GM04504 (cell line): ENCODE results near the gene ADGRA1.

Source experiments
- DNase-seq: peaks from one replicate; pipeline ENCODE4 v3.0.0-alpha.2; 2012; ENCODE audit warnings: low read depth

Gene ADGRA1

DNA sequence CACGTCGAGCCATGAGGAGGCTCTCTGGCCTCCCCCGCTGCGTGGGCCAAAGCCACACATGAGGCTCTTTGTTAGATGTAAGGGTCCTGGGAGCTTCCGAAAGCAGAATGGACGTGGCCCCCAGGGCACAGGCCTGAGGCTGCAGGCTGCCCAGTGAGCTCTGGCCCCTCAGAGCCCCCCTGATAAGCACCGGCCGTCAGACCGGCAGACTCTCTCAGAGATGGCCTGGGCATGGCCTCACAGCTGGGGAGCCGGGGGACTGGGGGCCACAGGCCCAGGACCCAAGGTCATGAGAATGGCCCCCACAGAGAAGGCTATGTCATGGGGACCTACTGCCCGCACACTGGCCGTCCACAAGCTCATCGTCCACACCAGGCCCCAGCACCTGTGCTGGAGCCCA, 31.7 kb upstream of the ADGRA1 start:
- DNase-seq, result no peak

- DNase-seq, result no peak
Observed at GRCh38 chr10:133056651-133057178, 31.0 kb upstream of the ADGRA1 start.

DNA sequence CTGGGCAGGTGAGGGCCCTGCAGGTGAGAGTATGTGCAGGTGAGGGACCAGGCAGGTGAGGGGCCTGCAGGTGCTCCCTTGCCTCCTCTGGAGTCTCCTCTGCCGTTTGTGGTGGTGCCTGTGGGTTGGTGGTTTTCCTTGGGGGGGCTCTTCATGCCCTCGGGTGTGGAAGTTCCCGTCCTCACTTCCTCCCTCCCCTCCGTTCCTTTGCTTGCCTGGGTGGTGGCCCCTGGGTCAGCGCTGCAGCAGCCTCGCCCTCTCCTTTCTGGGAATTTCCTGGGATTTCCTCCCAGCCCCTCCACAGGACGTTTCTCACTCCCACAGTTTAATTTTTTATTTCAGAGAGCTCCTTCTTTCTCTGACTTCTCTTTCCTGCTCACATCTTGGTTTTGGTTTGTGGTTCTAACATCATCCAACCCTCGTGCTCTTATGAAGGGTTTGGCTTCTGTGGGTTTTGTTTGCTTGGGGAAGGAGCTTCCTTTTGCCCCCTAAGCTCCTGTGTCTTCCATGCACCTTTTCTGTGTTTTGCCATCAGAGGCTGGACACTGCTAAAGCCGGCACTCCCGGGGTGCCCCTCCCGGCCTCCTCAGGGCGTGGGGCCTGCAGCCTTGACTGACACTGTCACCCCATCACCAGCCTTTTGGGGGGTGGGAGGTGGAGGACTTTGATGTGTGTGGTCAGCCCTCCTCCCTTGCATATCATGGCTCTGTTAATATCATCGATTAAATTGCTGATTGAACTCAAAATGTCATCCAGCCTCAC, 29.2 kb upstream of the ADGRA1 start:
- no peak for DNase-seq

DNA sequence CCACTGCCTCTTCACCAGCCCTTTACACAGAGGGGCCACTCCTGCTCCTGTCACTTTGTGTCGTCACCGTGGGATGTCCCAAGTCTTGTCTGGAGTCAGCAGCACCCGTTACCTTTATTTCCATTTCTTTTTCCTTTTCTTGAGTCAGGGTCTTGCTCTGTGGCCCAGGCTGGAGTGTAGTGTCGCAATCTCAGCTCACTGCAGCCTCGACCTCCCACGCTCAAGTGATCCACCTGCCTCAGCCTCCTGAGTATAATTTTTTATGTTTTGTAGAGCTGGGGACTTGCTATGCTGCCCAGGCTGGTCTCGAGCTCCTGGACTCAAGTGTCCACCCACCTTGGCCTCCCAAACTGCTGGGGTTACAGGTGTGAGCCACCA, 28.6 kb upstream of the ADGRA1 start:
- DNase-seq, result no peak

- no peak for DNase-seq
Observed at GRCh38 chr10:133059571-133059970, 28.2 kb upstream of the ADGRA1 start.

DNA sequence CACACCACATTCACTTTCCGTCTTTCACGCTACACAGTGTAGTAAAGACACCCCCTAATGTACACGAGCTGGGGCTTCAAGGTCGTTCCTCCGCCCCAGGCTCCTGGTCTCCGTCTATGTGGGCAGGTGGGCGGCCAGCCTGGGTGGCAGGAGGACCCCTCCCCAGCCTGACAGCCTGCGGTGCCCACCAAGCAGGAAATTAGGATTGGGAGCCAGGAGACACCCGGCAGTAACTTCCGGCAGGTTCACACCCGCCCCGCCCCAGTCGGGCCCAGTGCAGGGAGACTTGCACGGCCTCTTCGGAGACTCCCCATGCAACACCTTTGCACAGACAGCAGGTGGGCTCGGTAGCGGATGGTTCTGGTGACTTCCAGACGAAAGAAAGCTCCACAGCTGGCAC, 27.7 kb upstream of the ADGRA1 start:
- DNase-seq, result no peak

GRCh38 chr10:133060466-133060865, 27.3 kb upstream of the ADGRA1 start:
- no peak for DNase-seq

- DNase-seq, result no peak
Observed at GRCh38 chr10:133060881-133061280, 26.8 kb upstream of the ADGRA1 start.

DNA sequence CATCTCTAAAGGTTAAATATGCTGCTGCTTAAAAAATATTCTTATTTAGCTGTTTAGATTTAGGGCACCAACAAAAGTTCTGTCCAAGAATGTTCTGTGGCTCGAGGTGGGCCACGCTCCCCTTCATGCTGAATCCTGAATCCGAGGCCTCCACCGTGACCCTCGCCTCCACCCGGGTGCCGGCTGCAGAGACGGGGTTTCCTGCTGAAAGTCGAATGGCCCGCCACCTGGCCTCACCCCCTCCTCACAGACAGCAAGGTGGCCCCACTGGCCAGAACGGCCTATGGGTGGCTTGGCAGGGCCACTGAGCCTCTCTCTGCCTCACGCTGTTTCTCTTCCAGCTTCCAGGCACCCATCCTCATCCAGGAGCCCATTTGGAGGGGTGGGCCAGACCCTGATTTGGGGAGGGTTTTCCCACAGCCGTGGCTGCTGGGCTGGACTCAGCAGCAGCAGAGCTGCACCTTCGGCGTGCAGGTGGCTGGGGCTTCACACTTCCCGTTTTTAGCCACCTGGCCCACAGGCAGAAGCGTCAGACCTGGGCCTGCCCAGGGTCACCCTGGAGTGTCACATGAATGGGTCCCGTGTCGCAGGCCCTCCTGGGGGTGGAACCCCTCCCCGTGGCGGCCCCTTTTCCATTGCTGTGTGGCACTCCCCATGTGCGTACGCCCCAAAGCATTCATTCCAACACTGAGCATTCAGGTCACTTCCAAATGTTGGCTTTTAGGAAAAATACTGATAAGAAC, 26.3 kb upstream of the ADGRA1 start:
- no peak for DNase-seq

- no peak for DNase-seq
Observed at GRCh38 chr10:133062085-133062484, 25.6 kb upstream of the ADGRA1 start.

- DNase-seq, result no peak
Observed at GRCh38 chr10:133062635-133063034, 25.1 kb upstream of the ADGRA1 start.

DNA sequence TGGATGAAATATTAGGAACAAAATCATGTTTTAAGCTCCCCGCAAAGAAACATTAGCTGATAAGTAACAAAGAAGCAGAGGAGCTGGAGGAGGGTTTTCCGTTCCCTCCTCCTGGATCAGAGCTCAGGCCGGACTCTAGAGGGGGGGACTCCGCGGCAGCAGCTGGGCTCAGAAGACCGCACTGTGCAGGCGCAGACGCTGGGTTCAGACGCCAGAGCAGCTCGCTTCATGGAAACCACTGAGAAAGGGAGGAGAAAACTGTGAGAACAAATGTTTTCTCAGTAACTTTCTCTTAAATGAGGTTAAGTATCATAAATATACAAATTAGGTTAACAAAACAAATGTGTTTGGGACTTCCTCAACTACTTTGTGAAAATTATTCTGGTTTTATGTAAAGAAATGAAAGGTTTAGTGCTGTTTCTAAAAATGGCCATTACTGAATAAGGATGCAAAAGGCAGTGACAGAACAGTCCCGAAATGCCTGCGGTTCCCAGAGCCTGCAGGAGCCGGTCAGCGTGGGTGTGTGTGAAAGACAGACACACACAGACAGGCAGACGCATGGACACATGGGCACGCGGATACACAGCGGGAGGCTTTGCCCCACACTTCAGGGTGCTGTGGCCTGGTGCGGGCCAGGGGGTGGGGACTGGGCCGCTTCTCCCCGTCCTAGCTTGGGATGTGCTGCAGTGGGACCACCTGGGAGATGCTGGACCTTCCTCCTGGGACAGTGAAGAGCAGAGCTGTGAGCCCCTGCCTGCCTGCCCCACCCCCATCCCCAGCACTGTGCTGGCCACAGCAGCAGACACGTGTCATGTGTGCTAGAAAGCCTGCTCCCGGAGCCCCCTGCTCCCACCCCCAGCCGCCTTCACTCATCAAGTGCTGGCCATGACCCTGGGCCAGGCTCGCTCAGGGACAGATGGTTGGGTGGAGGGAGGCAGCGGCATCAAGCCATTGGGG, 20.3 kb upstream of the ADGRA1 start:
- DNase-seq, result no peak

GRCh38 chr10:133068111-133069032, 19.4 kb upstream of the ADGRA1 start:
- no peak for DNase-seq

- no peak for DNase-seq
Observed at GRCh38 chr10:133069033-133069525, 18.6 kb upstream of the ADGRA1 start.

GRCh38 chr10:133070405-133070804, 17.3 kb upstream of the ADGRA1 start:
- DNase-seq, result no peak

DNA sequence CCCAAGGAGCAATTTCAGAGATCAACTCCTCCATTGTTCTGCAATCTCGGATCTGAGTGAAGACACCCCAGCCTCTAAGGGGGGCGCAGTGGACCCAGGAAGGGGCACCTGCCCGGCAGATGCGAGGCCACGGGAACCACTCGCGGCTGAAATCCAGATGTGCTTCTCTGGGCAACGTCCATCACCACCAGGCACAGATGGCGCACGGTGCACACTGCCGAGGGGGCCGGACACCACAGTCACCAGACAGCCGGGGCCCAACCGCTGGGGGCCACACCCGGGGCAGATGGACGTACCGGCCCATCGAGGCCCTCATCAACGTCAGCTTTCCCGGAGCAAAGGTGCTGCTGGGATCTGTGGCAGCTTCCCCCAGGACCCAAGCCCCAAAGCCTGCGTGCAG, 16.9 kb upstream of the ADGRA1 start:
- DNase-seq, result no peak

DNA sequence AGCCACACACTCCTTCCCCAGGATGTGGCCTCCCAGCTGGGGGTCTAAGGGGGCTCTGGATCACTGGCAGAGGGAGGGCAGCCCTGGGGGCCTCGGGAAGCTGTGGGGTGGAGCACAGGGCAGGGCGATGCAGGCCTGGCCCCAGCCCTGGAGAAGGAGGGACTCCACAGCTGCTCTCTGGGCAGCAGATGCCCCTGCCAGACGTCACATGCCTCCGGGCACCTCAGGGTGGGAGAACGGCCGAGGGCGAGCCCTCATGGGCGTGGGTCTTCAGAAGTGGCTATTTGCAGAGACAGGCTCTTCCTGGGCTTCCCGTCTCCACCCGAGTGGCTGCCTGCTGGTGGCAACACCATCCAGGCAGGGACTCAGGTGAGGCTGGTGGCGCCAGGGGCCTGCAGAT, 16.0 kb upstream of the ADGRA1 start:
- DNase-seq, result no peak

DNA sequence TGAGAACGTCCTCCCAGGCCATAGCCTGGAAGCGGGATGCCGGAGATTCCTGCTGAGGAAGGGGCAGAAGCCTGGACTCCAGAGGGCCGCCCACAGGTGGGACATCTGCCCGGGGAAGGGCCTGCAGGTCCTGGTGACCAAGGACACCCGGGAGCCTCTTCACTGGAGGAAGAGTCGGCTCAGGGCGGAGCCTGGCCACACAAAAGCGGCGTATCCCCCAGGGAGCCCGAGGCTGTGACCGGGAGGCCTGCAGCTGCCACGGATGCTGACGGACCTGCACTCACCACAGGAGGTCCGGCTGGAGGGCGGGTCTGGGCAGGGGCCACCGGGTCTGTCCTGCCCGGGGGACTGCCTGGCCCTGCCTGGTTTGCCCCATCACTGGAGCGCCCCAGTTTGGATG, 15.5 kb upstream of the ADGRA1 start:
- no peak for DNase-seq

DNA sequence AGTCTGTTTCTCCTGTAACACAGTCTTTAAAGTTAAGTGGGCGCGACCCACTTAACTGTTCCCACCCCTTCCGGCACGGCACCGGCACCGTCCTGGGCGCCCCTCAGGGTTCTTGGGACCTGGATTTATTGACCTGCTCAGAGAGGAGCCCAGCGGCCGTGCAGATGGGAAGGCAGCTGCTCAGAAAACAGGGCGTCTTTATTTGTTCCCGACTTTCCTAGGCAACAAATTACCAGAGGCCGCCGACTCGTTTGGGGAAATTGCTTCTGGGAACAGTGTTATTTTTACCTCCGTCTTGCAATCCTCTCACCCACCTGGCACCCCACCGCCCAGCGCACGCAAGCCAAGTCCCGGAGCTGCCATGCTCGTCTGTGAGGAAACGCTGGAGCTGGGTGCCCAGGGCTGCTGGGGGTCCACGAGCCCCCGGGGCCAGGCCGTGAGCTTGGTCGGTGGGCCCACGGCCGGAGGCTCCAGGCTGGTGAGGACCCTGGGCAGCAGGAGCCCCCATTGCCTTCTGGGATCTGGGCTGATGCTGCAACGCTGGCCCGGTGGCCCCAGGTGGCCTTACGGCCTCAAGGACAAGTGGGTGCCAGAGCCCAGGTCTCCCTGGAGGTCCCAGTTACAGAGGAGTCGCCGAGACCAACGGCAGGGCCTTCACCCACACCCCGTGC, 14.9 kb upstream of the ADGRA1 start:
- DNase-seq, result no peak

DNA sequence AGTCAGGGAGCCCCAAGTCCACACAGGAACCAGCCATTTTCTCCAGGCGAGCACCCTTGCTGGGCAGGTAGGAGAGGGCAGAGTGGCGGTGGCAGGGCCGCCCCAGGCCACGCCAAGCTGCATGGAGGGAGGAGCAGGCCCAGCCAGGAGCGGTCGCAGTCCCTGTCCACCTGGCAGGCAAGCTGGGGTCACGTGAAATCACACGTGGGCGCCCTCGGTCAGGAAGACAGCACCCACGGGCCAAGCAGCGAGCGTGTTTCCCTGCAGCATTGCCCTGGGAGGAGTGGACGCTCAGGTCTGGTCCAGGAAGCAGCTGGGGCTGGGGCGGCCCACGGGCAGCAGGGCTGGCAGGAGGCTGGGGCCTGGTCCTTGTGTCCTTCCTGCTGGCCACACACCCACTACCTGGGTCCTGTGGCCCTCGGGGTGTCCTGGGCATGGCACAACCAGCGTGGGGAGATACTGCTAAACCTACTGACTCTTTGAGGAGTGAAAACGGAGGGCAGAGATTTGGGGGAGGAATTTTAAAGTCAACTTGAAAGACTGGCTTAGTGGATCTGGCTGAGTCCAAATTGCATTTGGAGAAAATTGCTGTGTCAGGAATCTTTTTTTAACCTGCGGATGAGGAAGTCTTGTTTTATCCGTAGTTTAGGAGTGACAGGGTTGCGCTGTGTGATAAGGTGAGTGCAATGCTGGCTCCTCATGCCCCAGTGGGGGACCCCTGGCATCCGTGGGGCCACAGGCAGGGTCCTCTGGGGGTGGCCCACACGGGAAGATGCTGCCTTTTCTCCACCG, 12.2 kb upstream of the ADGRA1 start:
- DNase-seq, result no peak
